Heart right ventricle (tissue), 16 donors: ENCODE measurements around the gene BACE1. TPM values are rescaled to one million over a fixed set of nuclear protein-coding genes. Genes with fewer than 3 reads are reported as not detected.

ENCODE experiments used
- ATAC-seq, 8 donors: fragments of 200-7000 bp; cut with Tn5 transposase; one replicate each; pipeline ENCODE4 v1.9.1; 2020; ENCODE audit warnings: mild to moderate bottlenecking in 8 of 8, moderate library complexity in 8 of 8, moderate number of reproducible peaks in 1 of 8
- DNase-seq, 2 donors: peaks; one replicate each; pipeline ENCODE4 v3.0.0-alpha.2; 2020
- H3K27ac ChIP-seq, 10 donors: fragments of 200-600 bp; sonication (generic) in 2 of 10; one replicate each; pipeline versions ENCODE4 v1.5.0 to v1.8.0; 2020 to 2022; ENCODE audit warnings: mild to moderate bottlenecking in 3 of 10
- H3K27me3 ChIP-seq, 7 donors: fragments of 200-600 bp; one replicate each; pipeline ENCODE4 v1.8.0; 2021 to 2022; ENCODE audit warnings: mild to moderate bottlenecking in 2 of 7
- H3K36me3 ChIP-seq, 9 donors: fragments of 200-600 bp; sonication (generic) in 1 of 9; one replicate each; pipeline versions ENCODE4 v1.5.0 to v1.8.0; 2020 to 2022; ENCODE audit warnings: mild to moderate bottlenecking in 2 of 9
- H3K4me1 ChIP-seq, 9 donors: fragments of 200-600 bp; sonication (generic) in 1 of 9; one replicate each; pipeline versions ENCODE4 v1.5.0 to v1.8.0; 2020 to 2022; ENCODE audit warnings: mild to moderate bottlenecking in 4 of 9
- H3K4me3 ChIP-seq, 10 donors: fragments of 200-600 bp; sonication (generic) in 2 of 10; one replicate each; pipeline versions ENCODE4 v1.5.0 to v1.8.0; 2020 to 2022; ENCODE audit warnings: mild to moderate bottlenecking in 7 of 10, moderate library complexity in 2 of 10
- H3K9me3 ChIP-seq, 11 donors: fragments of 200-600 bp in 10 of 11; sonication (generic) in 2 of 11; one replicate each; pipeline versions ENCODE4 v1.5.0 to v1.8.0; 2013 to 2022; ENCODE audit warnings: mild to moderate bottlenecking in 2 of 11, control low read depth in 1 of 11, moderate library complexity in 1 of 11
- CTCF ChIP-seq, 9 donors: fragments of 200-600 bp; sonication (generic) in 2 of 9; IDR thresholded peaks; one replicate each; pipeline versions ENCODE4 v1.5.0 to v1.8.0; 2021 to 2022; ENCODE audit warnings: antibody characterized with exemption in 9 of 9, mild to moderate bottlenecking in 5 of 9, moderate library complexity in 1 of 9
- WGBS, 2 donors: extraction: QIAGEN DNeasy Blood & Tissue Kit; methylation state at CpG; one replicate each; pipeline ENCODE4 v1.1.7; 2013; ENCODE audit warnings: inconsistent platforms in 1 of 2; 5-methylcytosine and 5-hydroxymethylcytosine counted together
- intact Hi-C, 10 donors: fragments of 100-400 bp; cut with DNase I; formaldehyde crosslinking; loops; one replicate each; pipeline versions ENCODE4 v1.11.1 to v1.14.2; 2022
- polyA plus RNA-seq, 2 donors: library from polyadenylated mRNA; stranded (reverse); fragments of 200-250 nt; gene quantifications; one replicate each; pipeline ENCODE4 v1.2.3, GENCODE V29; 2013
- total RNA-seq, 10 donors: library from RNA; stranded (reverse); fragmentation: NEBNext Ultra II Directional in 3 of 10; extraction: Animal tissue kit (Norgen Biotek cat#: 25700) in 3 of 10; gene quantifications; one replicate each; pipeline versions ENCODE4 v1.2.1 to v1.2.4, GENCODE V29; 2021 to 2023
- donor health status: Arrhythmogenic right ventricular cardiomyopathy.
- donor health status: ischemic (EF 13 %, LVEDD 7.1; RV severe dilation, severe dysfunction).
- donor health status: healthy with polysubstance abuse.
- donor health status: DM: no; HTN: yes; CAD: no.
- donor health status: DM: no; HTN: no; CAD: no.
- donor health status: ischemic (EF 25% LVEDD 6.9; RV normal size, moderate dysfunction).
- donor health status: ischemic (EF 25% LVEDD 5.7; RV mildly dilated, moderate dysfunction).
- donor health status: healthy.
- donor health status: DM: yes; HTN: yes; CAD: no.
- donor health status: Ischemic cardiomyopathy.
- donor health status: ischemic (EF 35%, LVEDD 5.7; RV mildly dilated, moderate dysfunction).
- donor health status: nonischemic (EF 11% LVEDD 7.7; RV severe dilation, severe dysfunction).
- donor health status: DM: yes; HTN: yes; CAD: no.
- donor health status: PGD.
- donor health status: ischemic (EF 29% LVEDD 5.4; RV normal size, mild dysfunction).
- donor health status: nonischemic (EF 23%, LVEDD 6.1; RV moderate dilation, normal function).

BACE1 gene
- total and polyA plus RNA-seq, 12 donors, result 4.6 to 18.7 (median 14.6) TPM

DNA sequence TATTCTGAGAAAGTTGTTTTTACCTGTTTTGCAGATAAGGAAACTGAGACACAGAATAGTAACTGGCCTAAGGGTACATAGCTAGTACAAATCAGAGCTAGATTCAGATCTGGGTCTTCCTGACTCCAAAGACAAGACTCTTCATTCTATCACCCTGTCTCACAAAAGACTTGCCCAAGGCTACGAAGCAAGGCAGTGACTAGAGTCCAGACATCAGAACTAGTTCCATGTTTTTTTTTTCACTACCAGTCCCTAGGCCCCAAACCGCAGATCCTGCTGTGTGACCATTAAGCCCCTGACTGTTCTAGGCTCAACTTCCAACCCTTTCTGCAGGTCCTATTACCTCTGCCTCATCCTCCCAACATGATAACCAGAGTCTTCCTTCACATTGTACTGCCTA lies 23.4 kb downstream of the BACE1 start:
- peaks cover 0 to 89% (median 33%) of the 10 kb centered on the region in 9 donors for H3K36me3 ChIP-seq
- no peak for TF ChIP-seq CTCF (IDR thresholded peaks at IDR 0.05)
- H3K9me3 ChIP-seq, result no peaks in the 10 kb centered on the region
- no peaks in the 10 kb centered on the region for H3K4me1 ChIP-seq
- H3K4me3 ChIP-seq, result no peak overlapping the region
- H3K27me3 ChIP-seq, result no peaks in the 10 kb centered on the region
- intact Hi-C loops, result no loop called here
- 87 to 98% methylated on average over 2 of the region's 2 CpGs for WGBS, 2 donors
- no peak overlapping the region for H3K27ac ChIP-seq
- no peak for DNase-seq
- no peak for ATAC-seq

GRCh38 chr11:117290809-117291396 lies 25.2 kb downstream of the BACE1 start, which contains the start of gene BACE1-AS:
TSS of gene BACE1-AS (plus strand) at chr11:117291346.
- H3K27ac ChIP-seq, result no peak within 1 kb of the TSS
- intact Hi-C loops, result no loop called here
- H3K36me3 ChIP-seq, result peaks cover 0 to 100% (median 33%) of the 10 kb centered on the region in 9 donors
- H3K27me3 ChIP-seq, result no peaks in the 10 kb centered on the region
- ATAC-seq (no peak), DNase-seq (no peak)
- WGBS, 2 donors, result 92 to 93% methylated on average over 8 of the region's 8 CpGs
- no peaks in the 10 kb centered on the region for H3K9me3 ChIP-seq
- H3K4me3 ChIP-seq, result no peak within 1 kb of the TSS
- TF ChIP-seq CTCF (IDR thresholded peaks at IDR 0.05), result no peak
- no peaks in the 10 kb centered on the region for H3K4me1 ChIP-seq

GRCh38 chr11:117289795-117290194 lies 26.3 kb downstream of the BACE1 start:
- no peak overlapping the region for H3K4me3 ChIP-seq
- intact Hi-C loops, result no loop called here
- no peaks in the 10 kb centered on the region for H3K4me1 ChIP-seq
- ATAC-seq, result no peak
- no peak for TF ChIP-seq CTCF (IDR thresholded peaks at IDR 0.05)
- DNase-seq, result no peak
- peaks cover 0 to 100% (median 33%) of the 10 kb centered on the region in 9 donors for H3K36me3 ChIP-seq
- WGBS, 2 donors, result 47 to 67% methylated on average over 1 of the region's 1 CpG
- H3K27me3 ChIP-seq, result no peaks in the 10 kb centered on the region
- no peak overlapping the region for H3K27ac ChIP-seq
- H3K9me3 ChIP-seq, result no peaks in the 10 kb centered on the region

DNA sequence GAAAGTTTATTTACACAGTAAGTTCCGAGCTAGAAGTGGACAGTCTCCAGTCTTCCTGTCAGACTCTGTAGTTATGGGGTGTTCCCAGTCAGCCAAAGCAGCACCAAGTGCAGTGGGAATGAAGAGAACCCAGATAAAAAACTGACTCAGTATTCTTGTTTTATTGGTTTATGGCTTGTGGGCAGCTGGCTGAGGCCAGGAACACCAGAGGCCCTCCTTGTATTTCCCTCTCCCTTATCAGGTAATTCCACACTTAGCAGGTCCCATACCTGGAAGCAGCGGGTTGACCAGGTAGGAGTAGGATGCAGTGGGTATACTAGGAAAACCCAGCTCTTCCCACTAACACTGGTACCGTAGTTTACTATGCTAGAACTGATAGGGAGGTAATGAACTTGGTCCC lies 28.4 kb downstream of the BACE1 start:
- WGBS, 2 donors, result 94 to 98% methylated on average over 3 of the region's 3 CpGs
- TF ChIP-seq CTCF (IDR thresholded peaks at IDR 0.05), result no peak
- no peak overlapping the region for H3K4me3 ChIP-seq
- DNase-seq (no peak), ATAC-seq (no peak)
- no peaks in the 10 kb centered on the region for H3K4me1 ChIP-seq
- H3K27ac ChIP-seq, result no peak overlapping the region
- H3K9me3 ChIP-seq, result no peaks in the 10 kb centered on the region
- peaks cover 0 to 100% (median 44%) of the 10 kb centered on the region in 9 donors for H3K36me3 ChIP-seq
- no peaks in the 10 kb centered on the region for H3K27me3 ChIP-seq
- intact Hi-C loops, result no loop called here
